Left lobe of liver (tissue), 2 donors: ENCODE measurements around the gene FCMR. TPM values are rescaled to one million over a fixed set of nuclear protein-coding genes. Genes with fewer than 3 reads are reported as not detected.

ENCODE experiments used
- ATAC-seq: fragments of 200-7000 bp; cut with Tn5 transposase; one replicate; pipeline ENCODE4 v1.9.1; 2020; ENCODE audit warnings: mild to moderate bottlenecking, moderate library complexity
- DNase-seq: peaks from one replicate; pipeline ENCODE4 v3.0.0-alpha.2; 2020; ENCODE audit warnings: low spot score
- total RNA-seq: library from RNA; stranded (reverse); gene quantifications from one replicate; pipeline ENCODE4 v1.2.1, GENCODE V29; 2021
- donor health status: DM: no; HTN: no; CAD: no; lungs with moderate emphysema.
- donor health status: DM: no; HTN: yes; CAD: no.

Gene FCMR
- total RNA-seq, 1 donor from 2014 or later = 1.3 TPM

DNA sequence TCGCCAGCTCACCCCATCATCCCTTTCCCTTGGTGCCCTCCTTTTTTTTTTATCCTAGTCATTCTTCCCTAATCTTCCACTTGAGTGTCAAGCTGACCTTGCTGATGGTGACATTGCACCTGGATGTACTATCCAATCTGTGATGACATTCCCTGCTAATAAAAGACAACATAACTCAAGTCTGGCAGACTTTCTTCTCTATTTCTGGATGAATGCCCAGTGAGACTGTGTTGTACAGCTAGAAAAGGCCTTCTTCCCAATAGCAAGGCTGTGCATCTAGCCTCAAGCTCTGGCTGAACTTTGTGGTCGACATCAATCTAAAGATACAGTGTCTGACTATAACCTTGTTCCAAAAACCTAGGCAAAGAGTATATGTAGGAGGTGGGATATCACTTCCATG is 18.1 kb downstream of the FCMR start:
- ATAC-seq = no peak
- no peak for DNase-seq

DNA sequence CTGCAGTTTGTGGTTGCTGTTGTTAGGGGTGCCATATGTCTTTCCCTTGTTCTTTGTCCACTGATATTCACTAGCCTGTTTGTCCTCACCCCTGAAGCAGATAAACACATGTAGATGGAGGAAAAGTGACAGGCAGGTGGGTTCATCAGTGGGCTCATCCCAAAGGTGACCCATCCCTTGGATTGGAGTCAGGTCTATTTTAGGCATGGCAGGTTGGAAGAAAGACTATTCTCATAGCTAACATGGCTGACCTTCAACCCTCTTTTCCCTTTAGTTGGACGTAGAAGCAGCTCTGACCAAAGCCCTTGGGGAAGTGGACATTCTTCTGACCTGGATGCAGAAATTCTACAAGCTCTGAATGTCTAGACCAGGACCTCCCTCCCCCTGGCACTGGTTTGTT is 19.0 kb downstream of the FCMR start:
- ATAC-seq = no peak
- DNase-seq = no peak

DNA sequence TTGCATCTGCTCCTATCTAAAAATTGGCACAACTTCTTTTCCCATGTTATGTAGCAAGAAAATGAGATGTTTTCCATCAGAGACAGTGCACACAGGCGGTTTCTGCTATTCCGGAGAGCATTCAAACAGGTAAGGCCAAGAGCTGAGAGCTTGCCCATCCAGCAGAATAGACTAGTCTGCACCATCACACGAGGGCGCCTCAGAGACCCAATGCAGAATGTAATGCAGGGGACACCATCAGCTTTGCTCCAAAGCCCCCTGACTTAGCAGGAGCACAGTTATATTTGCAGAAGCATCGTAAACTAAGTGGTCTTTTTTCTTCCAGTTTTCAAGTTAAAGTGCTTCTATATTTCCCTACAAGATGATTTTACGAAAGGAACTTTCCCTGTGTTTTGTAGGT is 19.8 kb downstream of the FCMR start:
- ATAC-seq = no peak
- no peak for DNase-seq

DNA sequence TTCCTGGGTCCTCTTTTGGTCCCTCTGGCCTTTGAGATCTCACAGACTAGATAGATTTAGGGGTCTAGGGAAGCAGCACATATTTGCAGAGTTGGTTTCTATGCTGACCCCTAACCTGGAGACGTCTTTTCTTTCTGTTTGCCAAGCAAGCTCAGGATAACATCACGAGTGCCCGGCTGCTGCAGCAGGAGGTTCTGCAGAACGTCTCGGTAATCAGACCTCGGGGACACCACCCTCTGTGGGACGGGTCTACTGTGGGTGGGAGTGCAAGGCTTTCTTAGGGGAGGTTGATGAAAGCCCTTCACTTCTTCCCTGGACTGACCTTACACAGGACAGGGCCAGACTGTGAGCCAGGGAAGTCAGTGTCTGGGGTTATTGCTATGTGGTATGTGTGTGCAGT is 21.6 kb downstream of the FCMR start:
- no peak for ATAC-seq
- DNase-seq = no peak

DNA sequence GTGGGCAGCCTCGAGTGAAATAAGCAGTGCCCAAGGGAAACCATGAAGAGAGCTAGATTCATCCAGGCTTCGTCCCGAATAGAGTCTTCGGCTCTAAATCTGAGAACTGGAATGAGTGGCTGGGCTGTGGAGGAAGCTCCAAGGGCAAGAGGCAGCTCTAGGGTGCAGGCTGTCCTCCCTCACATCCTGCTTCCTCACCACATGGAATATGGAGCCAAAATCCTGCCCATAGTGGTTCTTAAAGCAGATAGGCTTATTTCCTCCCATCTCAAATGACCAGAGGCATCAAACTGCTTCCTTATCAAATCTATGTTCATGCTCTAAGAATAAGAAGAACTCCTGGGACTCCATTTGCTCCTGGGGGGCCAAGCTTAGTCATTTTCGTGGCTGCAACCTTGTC is 22.0 kb downstream of the FCMR start:
- no peak for ATAC-seq
- DNase-seq = no peak

DNA sequence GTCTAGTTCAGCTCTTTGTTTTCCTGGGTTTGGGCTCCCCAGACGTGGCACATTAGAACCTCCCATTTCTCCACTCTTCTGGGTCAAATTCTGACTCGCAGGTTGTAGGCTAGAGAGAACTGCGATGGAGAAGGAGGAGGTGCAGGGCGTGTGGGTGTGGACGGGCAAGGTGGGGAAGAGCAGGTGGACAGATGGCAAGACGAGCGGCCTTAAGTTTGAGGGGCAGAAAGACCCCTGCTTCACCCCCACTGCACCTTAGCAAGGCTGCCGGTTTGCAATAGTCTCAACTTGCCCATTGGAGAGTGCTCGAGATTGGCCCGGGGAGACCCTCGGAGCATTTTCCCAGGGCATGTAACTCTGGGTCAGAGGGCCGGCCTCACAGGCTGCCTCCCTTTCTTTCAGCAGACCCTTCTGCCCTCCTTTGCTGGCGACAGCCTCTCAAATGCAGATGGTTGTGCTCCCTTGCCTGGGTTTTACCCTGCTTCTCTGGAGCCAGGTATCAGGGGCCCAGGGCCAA is 22.8 kb downstream of the FCMR start:
- DNase-seq (no peak), ATAC-seq (no peak)

DNA sequence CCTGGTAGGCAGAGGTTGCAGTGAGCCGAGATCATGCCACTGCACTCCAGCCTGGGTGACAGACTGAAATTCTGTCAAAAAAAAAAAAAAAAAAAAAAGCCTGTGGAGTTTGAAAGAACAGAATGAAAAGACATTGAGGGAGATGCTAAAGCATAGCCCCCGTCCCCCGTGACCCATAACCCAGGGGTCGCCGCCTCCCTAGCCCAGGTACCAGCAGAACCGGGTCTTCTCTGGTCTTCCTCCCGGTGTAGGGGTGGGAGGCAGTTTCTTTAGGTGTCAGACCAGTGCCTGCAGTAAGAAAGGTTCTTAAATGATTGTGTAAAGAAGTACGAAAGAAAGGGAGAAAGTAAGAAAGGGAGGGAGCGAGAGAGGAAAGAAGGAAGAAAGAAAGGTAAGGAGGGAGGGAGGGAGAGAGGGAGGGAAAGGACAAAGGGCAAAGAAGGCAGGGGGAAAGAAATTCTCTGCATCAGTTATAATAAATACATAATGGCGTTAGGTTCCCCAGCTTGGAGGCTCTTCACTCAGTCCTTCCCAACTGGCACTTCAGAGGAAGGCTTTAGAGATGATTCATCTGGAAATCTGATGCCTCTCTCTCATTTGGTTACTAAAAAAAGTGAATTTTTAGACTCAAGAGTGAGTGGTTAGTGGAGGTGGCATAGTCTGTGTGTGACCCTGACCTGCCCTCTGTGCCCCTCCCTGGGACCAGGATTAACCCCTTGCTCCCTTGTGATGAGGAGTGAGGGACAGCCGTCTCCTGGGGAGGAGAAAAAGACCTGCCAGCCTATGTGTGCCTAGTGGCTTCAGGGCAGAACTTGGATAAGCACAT is 23.4 kb downstream of the FCMR start:
- DNase-seq (no peak), ATAC-seq (no peak)

DNA sequence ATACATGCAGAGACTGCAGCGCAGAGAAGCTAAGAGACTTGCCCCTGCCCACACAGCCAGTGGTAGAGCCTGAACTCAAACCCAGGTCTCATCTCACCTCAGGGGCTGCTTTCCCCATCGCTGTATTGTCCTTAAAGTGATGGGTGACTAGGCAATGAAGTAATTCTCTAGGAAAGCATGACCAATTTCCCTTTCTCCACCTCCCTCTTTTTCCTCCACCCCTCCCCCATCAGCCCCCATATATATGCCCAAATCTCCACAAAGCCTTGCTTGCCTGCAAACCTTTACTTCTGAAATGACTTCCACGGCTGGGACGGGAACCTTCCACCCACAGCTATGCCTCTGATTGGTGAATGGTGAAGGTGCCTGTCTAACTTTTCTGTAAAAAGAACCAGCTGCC is 24.6 kb downstream of the FCMR start, which contains the start of gene IL24:
IL24 (plus strand) TSS at position 269 of the 400 bp plus-strand sequence. CDS start 390 bp downstream, outside the sequence.
- no peak for DNase-seq
- ATAC-seq = no peak

DNA sequence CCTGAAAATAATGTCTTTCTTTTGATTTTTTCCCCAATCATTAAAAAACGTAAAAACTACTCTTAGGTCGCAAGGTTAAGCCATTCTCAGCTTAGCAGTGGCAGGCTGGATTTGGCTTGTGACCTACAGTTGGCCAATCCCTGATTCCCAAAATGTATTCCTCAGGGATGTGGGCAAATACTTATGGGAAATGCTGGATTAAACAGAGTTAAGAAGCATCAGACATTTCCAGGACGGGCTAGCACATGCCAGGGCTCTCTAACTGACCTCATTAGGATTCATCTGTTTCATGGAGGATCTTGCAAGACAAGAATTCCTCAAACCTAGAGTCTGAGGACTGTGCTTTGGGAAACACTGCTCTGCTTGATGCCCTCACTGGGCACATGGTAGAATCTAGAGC is 25.5 kb downstream of the FCMR start:
- DNase-seq = no peak
- ATAC-seq = no peak

DNA sequence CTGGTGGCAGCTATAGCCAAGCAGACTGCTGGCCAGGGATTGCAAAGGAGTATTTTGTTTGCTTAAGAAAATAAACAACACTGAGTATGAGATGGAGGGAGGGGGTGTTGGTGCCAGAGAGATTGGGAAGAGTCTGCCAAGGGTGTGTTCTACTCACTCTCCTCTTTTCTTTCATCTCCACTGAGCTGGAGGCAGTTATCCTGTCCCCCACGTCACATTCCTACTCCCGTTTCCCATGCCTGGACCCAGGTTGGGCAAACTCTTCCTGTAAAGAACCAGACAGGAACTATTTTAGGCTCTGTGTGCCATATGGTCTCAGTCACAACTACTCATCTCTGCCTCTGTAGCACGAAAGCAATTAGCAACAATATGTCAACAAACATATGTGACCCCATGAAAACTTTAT is 25.9 kb downstream of the FCMR start:
- ATAC-seq (peak; percentile 38), DNase-seq (no peak)

DNA sequence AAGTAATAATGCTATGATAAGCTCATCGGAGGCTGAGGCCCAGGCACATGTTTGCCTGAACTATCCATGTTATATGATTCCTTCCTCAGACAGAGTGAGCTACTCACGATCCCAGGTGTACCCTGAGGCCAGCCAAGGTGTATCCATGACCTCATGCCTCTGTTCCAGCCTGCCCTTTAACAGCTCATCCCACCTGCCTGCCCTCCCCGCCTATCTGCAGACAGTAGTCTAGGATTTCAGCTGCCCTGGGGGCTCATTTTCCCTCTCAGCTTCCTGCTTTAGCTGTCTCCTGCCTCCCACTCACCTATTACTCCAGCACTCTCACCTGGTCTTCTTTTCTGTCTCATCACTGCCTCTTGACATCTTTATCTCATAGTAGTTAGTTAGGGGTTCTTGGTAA is 26.4 kb downstream of the FCMR start:
- ATAC-seq (no peak), DNase-seq (no peak)

DNA sequence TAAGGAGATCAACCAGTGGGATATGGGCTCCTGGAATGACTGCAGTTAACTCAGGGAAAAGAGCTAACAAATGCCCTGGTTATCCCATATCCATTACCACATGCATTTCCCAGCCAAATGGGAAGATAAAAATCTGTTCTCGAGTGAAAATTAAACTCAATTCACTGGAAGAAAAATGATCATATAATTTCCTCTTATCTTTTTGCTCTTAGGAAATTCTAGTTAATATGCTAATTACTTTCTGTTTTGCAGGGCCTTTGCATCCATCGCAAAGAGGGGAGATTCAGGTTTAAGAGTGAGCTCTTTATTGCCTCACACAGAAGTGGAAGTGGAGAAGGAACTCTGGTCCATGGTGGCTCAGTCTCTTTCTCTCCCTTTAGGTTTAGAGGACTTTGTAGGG is 28.4 kb downstream of the FCMR start:
- no peak for ATAC-seq
- DNase-seq = no peak

DNA sequence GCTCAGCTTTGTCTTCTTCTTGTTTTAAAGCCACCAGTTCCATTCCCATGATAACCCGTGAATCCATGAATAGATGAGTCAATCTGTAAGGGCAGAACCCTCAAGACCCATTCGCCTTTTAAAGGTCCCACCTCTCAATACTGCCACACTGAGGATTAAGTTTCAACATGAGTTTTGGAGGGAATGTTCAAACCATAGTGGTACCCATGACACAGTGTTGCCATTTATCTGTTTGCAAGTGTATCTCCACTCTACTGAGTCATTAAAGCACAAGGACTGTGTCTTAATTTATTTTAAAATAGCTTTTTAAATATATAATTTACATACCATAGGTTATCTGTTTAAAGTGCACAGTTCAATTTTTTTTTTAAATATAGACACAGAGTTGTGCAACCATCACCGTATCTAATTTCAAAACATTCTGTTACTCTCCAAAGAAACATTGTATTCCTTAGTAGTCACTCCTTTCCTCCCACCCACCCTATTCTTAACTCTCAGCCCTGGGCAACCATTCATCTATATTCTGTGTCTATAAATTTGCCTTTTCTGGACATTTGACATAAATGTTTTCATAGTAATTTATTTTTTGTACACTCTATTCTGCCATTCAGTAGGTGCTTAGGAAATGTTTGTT is 29.3 kb downstream of the FCMR start:
- no peak for ATAC-seq

DNA sequence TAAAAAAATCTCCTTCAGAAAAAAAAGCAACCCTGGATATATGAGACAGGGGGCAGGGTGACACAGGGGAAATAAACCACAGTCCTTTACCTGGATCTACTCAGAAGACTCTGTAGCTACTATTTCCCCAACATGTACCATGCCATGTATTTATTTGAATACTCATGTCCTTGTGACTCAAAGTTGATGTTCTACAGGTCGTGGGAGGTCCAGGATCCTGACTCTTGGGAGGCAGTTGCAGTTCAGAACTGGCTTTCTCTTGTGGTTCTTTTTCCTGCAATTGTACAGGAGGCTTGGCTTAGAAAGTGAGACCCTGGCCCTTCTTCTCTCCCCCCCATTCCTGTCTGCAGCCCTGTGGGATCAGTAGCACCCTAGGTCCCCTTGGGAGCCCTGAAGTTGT is 30.3 kb downstream of the FCMR start:
- no peak for ATAC-seq
- DNase-seq = no peak

More for the DNA sequence above, 29.3 kb downstream of the FCMR start:
- DNase-seq = no peak

DNA sequence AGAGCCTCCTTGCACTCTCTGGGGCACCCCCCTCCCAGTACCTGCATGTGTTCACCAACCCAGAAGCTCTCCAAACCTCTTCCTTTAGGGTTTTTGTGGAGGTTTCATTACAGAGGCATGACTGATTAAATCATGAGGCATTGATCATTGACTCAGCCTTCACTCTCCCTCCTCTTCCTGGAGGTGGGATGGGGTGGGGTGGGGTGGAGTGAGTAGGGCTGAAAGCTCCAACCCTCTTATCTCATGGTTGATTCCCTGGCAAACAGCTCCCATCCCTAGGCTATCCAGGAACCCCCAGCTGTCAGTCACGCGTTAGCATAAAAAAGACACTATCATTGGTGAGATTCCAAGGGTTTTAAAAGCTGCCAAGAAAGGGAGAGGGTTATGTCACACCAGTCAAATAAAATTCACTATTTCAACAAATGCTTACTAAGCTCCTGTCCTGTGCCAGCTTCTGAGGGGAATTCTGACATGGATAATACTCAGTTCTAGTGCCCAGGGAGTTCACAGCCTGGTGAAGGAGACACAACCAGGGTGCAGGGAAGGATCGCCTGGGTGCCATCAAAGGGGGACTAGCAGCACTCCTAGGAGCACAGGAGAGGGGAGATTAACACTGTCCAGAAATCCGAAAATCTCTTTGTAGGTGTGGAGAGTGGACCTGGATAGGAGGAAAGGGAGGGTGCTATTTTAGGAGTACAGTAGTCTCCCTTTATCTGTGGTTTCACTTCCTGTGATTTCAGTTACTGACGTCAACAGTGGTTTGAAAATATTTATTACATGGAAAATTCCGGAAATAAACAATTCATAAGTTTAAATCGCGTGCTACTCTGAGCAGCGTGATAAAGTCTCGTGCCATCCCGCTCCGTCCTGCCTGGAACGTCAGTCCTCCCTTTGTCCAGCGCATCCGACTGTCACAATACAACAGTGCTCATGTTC is 31.3 kb downstream of the FCMR start:
- ATAC-seq (peak; percentile 92), DNase-seq (no peak)

DNA sequence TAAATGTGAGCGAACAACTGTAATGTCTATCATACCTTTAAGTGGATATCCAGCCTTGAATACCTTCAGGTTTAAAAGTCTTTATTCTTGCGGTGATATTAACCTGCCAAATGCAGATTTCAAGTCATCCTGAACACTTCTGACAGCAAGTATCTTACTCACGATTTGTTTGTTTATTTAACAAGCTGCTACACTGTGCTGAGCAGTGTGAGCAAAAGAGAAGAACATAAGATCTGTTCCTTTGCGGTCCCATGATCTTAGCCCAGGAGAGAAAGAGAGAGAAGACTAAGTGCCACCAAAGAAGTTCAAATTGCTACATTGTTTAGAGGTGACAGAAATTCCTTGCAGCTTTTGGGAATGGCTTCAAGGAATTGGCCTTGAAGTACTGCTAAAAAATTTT is 34.0 kb downstream of the FCMR start:
- DNase-seq (no peak), ATAC-seq (no peak)

DNA sequence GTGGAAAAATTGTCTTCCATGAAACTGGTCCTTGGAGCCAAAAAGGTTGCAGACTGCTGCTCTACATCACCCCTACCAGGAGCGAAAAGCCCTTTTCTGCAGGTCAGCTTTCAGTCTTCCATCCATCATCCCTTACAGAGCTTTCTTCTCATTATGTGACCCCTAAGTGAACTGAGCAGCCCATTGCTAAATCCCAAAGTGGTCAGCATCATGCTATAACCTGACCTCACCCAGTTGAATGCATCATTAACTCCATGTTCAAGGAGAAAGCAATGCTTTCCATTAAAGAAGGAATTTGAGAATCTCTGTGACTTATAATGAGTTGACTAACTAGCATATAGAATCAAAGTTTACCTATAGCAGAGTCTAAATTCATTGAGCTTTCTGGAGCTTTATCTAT is 34.9 kb downstream of the FCMR start:
- ATAC-seq = no peak
- DNase-seq = no peak

DNA sequence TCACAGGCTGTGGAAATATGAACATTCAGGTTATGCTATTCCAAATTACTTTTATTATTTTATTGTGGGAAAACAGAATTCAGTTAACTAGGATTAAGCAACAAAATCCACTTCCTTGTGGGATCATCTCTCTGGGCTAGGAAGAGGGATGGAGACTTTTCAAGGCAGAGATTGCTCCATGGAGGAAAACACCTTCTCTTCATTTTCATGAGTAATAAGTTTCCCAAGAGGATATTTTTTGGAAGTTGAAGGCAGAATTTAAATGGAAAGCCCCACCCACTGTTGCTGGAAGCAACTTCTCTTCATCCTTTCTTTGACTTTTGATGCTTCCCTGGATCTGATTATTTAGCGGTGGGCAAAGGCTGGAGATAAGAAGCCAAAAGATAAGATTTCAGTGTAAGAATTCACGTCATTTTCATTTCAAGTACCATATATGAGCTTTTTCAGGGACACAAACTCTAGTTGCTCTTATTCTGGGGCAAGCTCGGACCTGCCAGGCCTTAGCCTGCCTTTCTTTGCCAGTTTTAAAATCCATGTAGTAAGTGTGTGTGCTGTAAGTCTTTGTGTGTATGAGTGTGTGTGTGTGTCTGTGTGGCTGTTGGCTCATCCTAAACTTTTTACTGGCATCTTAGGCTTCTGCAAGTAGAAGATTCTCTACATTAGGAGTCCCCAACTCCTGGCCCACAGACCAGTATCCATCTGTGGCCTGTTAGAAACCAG is 36.2 kb downstream of the FCMR start:
- ATAC-seq = no peak
- DNase-seq = no peak

DNA sequence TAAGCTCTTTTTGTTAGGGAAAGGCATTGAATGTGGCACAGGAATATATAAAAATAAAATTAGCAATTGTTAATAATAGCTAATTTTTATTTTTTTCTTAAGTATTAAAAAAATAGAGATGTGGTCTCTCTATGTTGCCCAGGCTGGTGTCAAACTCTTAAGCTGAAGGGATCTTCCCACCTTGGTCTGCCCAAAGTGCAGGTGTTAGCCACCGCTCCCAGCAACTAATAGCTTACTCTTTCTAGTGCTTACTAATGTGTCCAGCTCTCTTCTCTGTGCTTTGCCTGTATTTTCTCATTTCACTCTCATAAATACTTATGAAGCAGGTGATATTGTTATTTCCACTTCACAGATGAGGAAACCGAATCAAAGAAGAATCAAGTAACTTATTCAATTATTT is 37.9 kb downstream of the FCMR start:
- ATAC-seq = no peak

DNA sequence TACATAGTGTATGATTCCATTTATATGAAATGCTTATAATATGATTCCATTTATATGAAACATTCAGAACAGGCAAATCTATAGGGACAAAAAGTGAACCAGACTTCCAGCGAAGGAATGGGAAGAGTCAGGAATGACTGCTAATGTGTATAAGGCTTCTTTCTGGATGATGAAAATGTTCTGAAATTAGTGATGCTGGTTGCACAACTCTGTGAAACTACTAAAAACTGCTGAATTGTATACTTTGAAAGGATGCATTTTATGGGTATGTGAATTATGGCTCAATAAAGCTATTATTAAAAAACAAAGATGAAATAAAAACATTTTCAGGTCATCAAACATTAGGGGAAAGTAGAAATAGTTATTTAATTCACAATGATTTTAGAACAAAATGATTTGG is 38.6 kb downstream of the FCMR start:
- DNase-seq (no peak), ATAC-seq (no peak)

More for the DNA sequence above, 37.9 kb downstream of the FCMR start:
- no peak for DNase-seq

DNA sequence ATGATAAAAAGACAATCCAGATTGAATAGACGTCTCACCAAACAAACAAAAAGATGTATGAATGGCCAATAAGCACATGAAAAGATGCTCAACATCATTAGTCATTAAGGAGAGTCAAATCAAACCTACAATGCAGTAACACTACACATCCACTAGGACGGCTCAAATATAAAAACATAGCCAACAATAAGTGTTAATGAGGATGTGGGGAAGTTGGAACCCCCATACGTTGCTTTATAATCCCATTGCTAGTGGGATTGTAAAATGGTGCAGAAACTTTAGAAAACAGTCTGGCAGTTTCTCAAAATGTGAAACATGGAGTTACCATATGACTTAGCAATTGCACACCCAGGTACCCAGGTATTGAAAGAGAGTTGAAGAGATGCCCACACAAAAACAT is 39.2 kb downstream of the FCMR start:
- ATAC-seq (no peak), DNase-seq (no peak)
